KBM-7 (cell line): Measurements from ENCODE around the gene NRF1.
"Not testable (repeated sequence)": the region's sequence is repeated elsewhere in the genome, so short reads cannot be mapped to it uniquely, and the experiment has no call there.

Experiments used
- DNase-seq: peaks from one replicate; pipeline ENCODE4 v3.0.0-alpha.2; 2015
- in situ Hi-C: fragments of 300-500 bp; cut with MboI; formaldehyde crosslinking; loops from 2 replicates; pipeline ENCODE4 v1.14.3; 2020; ENCODE audit warnings: low sequenced_read_pairs, low pct_unique_long_range_greater_than_20kb, mixed read lengths

The NRF1 gene

GRCh38 chr7:129784783-129785684 is 173.5 kb downstream of the NRF1 start:
- in situ Hi-C loops = no loop called here
- peak; percentile 46 for DNase-seq

GRCh38 chr7:129785685-129786514 is 174.4 kb downstream of the NRF1 start:
- no peak for DNase-seq
- in situ Hi-C loops = no loop called here

GRCh38 chr7:129786825-129787563 is 175.5 kb downstream of the NRF1 start:
- no peak for DNase-seq
- in situ Hi-C loops = no loop called here

- in situ Hi-C loops = no loop called here
- DNase-seq = no peak
Measured at GRCh38 chr7:129789000-129789399, 177.5 kb downstream of the NRF1 start.

- no peak for DNase-seq
- in situ Hi-C loops = no loop called here
Measured at GRCh38 chr7:129789652-129790051, 178.1 kb downstream of the NRF1 start.

- in situ Hi-C loops = no loop called here
Measured at GRCh38 chr7:129790136-129790535, 178.6 kb downstream of the NRF1 start.

GRCh38 chr7:129792721-129793120 is 181.2 kb downstream of the NRF1 start:
- DNase-seq = no peak
- in situ Hi-C loops = no loop called here

More at GRCh38 chr7:129790136-129790535, 178.6 kb downstream of the NRF1 start:
- DNase-seq = no peak

GRCh38 chr7:129793506-129794310 is 182.2 kb downstream of the NRF1 start:
- DNase-seq = no peak
- in situ Hi-C loops = no loop called here

GRCh38 chr7:129794461-129794860 is 182.9 kb downstream of the NRF1 start:
- DNase-seq, in situ Hi-C loops: not testable (repeated sequence)

GRCh38 chr7:129796186-129796775 is 184.8 kb downstream of the NRF1 start:
- no peak for DNase-seq
- in situ Hi-C loops = no loop called here

GRCh38 chr7:129797214-129797789 is 185.8 kb downstream of the NRF1 start:
- in situ Hi-C loops = no loop called here
- DNase-seq = no peak

- in situ Hi-C loops = no loop called here
Measured at GRCh38 chr7:129798616-129799349, 187.3 kb downstream of the NRF1 start.

GRCh38 chr7:129799350-129799955 is 187.9 kb downstream of the NRF1 start:
- in situ Hi-C loops = no loop called here
- DNase-seq = no peak

More at GRCh38 chr7:129798616-129799349, 187.3 kb downstream of the NRF1 start:
- no peak for DNase-seq

GRCh38 chr7:129800901-129801300 is 189.4 kb downstream of the NRF1 start:
- in situ Hi-C loops = no loop called here
- DNase-seq = no peak

GRCh38 chr7:129801882-129802281 is 190.4 kb downstream of the NRF1 start:
- in situ Hi-C loops = no loop called here

GRCh38 chr7:129803546-129804081 is 192.1 kb downstream of the NRF1 start:
- in situ Hi-C loops = no loop called here
- DNase-seq = no peak

More at GRCh38 chr7:129801882-129802281, 190.4 kb downstream of the NRF1 start:
- DNase-seq = no peak
